Stimulated activated CD8-positive, alpha-beta memory T cell treated with anti-CD3 and anti-CD28 coated beads, Interleukin-4, amount 100 ng/mL, for 24 hours (primary cell): ENCODE data around the gene SMC4.

Experiments
- DNase-seq: peaks from one replicate; pipeline ENCODE4 v3.0.0-alpha.2; 2020; ENCODE audit warnings: low read depth

The SMC4 gene

DNA sequence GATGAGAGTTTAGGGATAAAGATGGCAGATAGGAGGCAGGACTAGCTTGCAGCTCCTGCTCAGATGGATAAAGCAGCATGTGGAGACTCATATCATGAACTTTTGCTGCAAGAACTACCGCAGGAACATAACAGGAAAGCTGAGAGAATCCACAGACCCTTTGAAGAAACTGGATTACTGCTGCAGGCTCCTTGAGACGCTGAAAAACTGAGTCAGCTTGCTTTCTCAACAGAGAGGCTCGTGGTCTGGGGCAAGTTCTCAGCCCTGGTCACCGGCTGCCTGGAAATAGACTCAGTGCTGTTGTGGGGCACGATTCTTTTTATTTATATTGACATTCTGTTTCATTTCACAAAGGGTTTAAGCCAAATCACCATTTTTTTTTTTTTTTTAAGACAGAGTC, 78.9 kb downstream of the SMC4 start:
- DNase-seq, result no peak

DNA sequence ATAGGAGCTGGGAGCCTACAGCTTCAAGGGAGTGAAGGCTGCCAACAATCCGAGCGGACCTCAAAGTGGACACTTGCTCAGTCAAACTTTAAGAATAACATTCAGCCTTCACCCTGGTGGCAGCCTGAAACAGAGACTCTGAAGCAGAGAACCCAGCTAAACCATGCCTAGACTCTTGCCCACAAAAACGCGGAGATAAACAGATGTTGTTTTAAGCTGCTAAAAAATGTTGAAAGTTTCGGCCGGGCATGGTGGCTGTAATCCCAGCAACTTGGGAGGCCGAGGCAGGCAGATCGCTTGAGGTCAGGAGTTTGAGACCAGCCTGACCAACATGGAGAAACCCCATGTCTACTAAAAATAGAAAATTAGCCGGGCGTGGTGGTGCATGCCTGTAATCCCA, 79.9 kb downstream of the SMC4 start:
- no peak for DNase-seq

DNA sequence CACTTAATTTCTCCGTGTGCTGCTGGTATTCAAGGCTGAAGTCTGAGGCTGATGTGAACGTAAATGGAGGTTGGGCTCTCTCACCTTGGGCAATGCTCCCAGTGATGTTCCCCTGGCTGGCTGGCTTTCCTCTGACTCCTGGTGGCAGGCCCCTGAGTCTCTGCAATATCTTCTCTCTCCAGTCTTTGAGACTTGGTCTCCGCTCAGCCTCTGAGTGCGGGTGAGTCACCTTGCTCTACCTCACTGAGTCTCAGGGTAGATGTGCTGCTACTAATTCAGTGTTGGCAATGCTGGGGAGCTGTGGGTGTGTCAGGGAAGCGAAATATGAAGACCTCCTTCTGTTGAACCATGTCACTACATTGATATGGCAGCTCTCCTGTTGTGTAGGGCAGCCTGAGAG, 81.5 kb downstream of the SMC4 start:
- no peak for DNase-seq

DNA sequence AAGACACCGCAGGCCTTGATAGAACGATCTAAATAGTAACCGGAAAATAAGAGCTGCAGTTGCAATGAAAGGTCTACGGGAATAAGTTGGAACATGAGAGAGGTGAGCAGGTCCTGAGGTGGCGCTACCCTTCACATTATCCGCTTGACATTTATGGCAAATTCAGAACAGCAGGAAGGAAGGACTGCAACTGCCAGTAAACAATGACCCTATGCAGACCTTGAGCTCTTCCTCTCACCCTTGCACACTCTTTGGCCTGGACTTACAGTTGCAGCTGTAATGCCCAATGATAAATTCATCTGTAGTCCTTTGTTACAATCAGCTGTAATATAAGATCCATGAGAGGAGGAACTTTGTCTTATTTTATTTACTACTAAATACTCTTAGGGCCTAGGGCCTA, 82.4 kb downstream of the SMC4 start:
- no peak for DNase-seq

DNA sequence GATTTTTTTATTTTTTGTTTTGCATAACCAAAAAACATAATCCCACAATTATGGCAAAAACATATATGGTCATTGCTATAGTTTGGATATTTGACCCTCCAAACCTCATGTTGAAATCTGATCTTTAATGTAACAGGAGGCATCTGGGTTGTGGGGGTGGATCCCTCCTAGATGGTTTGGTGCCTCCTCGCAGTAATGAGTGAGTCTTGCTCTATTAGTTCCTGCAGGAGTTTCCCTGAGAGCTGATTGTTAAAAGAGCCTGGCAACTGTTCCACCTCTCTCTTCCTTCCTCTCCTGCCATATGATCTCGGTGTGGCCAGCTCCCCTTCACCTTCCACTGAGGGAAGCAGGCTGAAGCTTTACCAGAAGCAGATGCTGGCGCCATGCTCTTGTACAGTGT, 83.3 kb downstream of the SMC4 start:
- DNase-seq, result no peak
